GM21526 (cell line): ENCODE results near the gene CEP95.
"Not testable (repeated sequence)": the region's sequence is repeated elsewhere in the genome, so short reads cannot be mapped to it uniquely, and the experiment has no call there.

Experiments
- ATAC-seq: cut with Tn5 transposase; IDR thresholded peaks from one replicate; pipeline ENCODE4 v1.9.1; 2021; ENCODE audit warnings: moderate library complexity; ENCODE audit not compliant: unreplicated experiment, low FRiP score

CEP95 gene

GRCh38 chr17:64564098-64564497 lies 57.3 kb downstream of the CEP95 start:
- no peak for ATAC-seq

GRCh38 chr17:64565563-64565962 lies 58.8 kb downstream of the CEP95 start:
- no peak for ATAC-seq

GRCh38 chr17:64571746-64572145 lies 65.0 kb downstream of the CEP95 start:
- ATAC-seq: no peak

GRCh38 chr17:64572682-64573154 lies 65.9 kb downstream of the CEP95 start:
- no peak for ATAC-seq

GRCh38 chr17:64573214-64573613 lies 66.4 kb downstream of the CEP95 start:
- ATAC-seq: no peak

GRCh38 chr17:64574646-64575045 lies 67.9 kb downstream of the CEP95 start:
- no peak for ATAC-seq

GRCh38 chr17:64575431-64575830 lies 68.7 kb downstream of the CEP95 start:
- ATAC-seq: no peak

GRCh38 chr17:64577025-64577424 lies 70.2 kb downstream of the CEP95 start:
- ATAC-seq: not testable (repeated sequence)

GRCh38 chr17:64579917-64580316 lies 73.1 kb downstream of the CEP95 start:
- no peak for ATAC-seq

GRCh38 chr17:64580384-64581315 lies 73.9 kb downstream of the CEP95 start:
- ATAC-seq: no peak

- ATAC-seq: no peak
Measured at GRCh38 chr17:64583038-64583437, 76.3 kb downstream of the CEP95 start.

GRCh38 chr17:64585146-64585545 lies 78.4 kb downstream of the CEP95 start:
- ATAC-seq: no peak
